Measurements from ENCODE around the gene KIF3A. TPM values are rescaled to one million over a fixed set of nuclear protein-coding genes. Genes with fewer than 3 reads are reported as not detected.

Gene KIF3A
- total and polyA plus RNA-seq, 4 donors = 3.1 to 16.5 (median 9.2) TPM

DNA sequence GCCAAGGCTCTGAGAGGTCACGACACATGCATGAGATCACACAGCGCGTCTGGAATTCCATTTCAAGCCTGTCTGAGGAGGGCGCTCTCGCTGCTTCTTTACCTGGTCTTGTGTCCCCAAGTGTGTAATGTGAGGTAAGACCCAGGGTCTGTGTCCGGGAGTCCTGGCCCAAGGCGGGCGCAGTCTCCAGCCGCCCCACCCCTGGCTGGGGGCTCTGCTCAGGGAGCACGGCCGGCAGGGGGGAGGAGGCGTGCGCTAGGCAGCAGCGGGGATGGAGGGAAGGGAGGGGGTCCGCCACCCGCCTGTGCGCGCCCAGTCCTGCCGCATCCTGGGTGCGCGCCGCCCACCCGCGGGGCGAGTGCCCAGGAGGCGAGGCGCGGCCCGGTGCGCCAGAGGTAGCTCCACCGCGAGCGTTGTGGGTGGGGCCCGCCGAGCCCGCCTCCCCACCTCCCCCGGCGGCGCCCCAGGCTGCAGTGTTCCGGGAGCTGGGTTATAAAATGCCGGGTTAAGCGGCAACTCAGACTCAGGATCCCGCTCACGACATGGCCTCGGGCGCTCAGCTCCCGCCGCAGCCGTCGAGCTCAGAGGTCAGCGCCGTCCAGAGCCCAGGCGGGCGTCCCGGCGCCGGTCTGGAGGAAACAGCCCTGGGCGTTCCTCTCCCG lies 9.7 kb upstream of the KIF3A start, which contains the start of gene CCNI2:
Gene CCNI2 (plus strand): TSS at position 473 of the 662 bp plus-strand sequence. CDS start 70 bp downstream, at position 543.
- TF ChIP-seq, protein P1, sequence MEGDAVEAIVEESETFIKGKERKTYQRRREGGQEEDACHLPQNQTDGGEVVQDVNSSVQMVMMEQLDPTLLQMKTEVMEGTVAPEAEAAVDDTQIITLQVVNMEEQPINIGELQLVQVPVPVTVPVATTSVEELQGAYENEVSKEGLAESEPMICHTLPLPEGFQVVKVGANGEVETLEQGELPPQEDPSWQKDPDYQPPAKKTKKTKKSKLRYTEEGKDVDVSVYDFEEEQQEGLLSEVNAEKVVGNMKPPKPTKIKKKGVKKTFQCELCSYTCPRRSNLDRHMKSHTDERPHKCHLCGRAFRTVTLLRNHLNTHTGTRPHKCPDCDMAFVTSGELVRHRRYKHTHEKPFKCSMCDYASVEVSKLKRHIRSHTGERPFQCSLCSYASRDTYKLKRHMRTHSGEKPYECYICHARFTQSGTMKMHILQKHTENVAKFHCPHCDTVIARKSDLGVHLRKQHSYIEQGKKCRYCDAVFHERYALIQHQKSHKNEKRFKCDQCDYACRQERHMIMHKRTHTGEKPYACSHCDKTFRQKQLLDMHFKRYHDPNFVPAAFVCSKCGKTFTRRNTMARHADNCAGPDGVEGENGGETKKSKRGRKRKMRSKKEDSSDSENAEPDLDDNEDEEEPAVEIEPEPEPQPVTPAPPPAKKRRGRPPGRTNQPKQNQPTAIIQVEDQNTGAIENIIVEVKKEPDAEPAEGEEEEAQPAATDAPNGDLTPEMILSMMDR (IDR thresholded peaks at IDR 0.05; ENCODE audit: control extremely low read depth, extremely low read depth) = no peak
- no peak within 1 kb of the TSS for H3K9ac ChIP-seq (ENCODE audit: insufficient read depth in 1 of 2, low read length in 2 of 2)
- H3K9me3 ChIP-seq (ENCODE audit: control insufficient read depth in 4 of 4, insufficient read depth in 3 of 4, low read length in 3 of 4) = no peaks in the 10 kb centered on the region
- ATAC-seq (ENCODE audit: insufficient read depth, low FRiP score) (peak; percentile 62), DNase-seq (peak in 2 of 3 donors; percentile 33 to 43)
- peaks cover 0 to 8% (median 0%) of the 10 kb centered on the region in 5 donors for H3K4me1 ChIP-seq (ENCODE audit: control insufficient read depth in 5 of 5, insufficient read depth in 5 of 5, low read length in 5 of 5)
- WGBS, 2 donors = 2 to 3% methylated on average over 42 to 59 of the region's 59 CpGs
- H3K36me3 ChIP-seq (ENCODE audit: control insufficient read depth in 4 of 4, insufficient read depth in 4 of 4, low read length in 4 of 4) = peaks cover 0 to 2% (median 0%) of the 10 kb centered on the region in 4 donors
- H3K4me3 ChIP-seq = no peak within 1 kb of the TSS
- peaks cover 0 to 43% (median 26%) of the 10 kb centered on the region in 3 donors for H3K27me3 ChIP-seq (ENCODE audit: control insufficient read depth in 3 of 3, insufficient read depth in 3 of 3, low read length in 2 of 3)
- H3K27ac ChIP-seq (ENCODE audit: low read depth in 1 of 2, low read length in 1 of 2) = no peak within 1 kb of the TSS

GRCh38 chr5:132746592-132746953 lies 9.2 kb upstream of the KIF3A start:
- H3K27ac ChIP-seq (ENCODE audit: low read depth in 1 of 2, low read length in 1 of 2) = no peak overlapping the region
- H3K9ac ChIP-seq (ENCODE audit: insufficient read depth in 1 of 2, low read length in 2 of 2) = no peak overlapping the region
- DNase-seq (no peak), ATAC-seq (ENCODE audit: insufficient read depth, low FRiP score) (no peak)
- 23 to 27% methylated on average over 3 of the region's 3 CpGs for WGBS, 2 donors
- peaks cover 0 to 43% (median 26%) of the 10 kb centered on the region in 3 donors for H3K27me3 ChIP-seq (ENCODE audit: control insufficient read depth in 3 of 3, insufficient read depth in 3 of 3, low read length in 2 of 3)
- no peak overlapping the region for H3K4me3 ChIP-seq
- H3K36me3 ChIP-seq (ENCODE audit: control insufficient read depth in 4 of 4, insufficient read depth in 4 of 4, low read length in 4 of 4) = no peaks in the 10 kb centered on the region
- H3K4me1 ChIP-seq (ENCODE audit: control insufficient read depth in 5 of 5, insufficient read depth in 5 of 5, low read length in 5 of 5) = peaks cover 0 to 8% (median 0%) of the 10 kb centered on the region in 5 donors
- TF ChIP-seq, protein P1 (IDR thresholded peaks at IDR 0.05; ENCODE audit: control extremely low read depth, extremely low read depth) = no peak
- no peaks in the 10 kb centered on the region for H3K9me3 ChIP-seq (ENCODE audit: control insufficient read depth in 4 of 4, insufficient read depth in 3 of 4, low read length in 3 of 4)

DNA sequence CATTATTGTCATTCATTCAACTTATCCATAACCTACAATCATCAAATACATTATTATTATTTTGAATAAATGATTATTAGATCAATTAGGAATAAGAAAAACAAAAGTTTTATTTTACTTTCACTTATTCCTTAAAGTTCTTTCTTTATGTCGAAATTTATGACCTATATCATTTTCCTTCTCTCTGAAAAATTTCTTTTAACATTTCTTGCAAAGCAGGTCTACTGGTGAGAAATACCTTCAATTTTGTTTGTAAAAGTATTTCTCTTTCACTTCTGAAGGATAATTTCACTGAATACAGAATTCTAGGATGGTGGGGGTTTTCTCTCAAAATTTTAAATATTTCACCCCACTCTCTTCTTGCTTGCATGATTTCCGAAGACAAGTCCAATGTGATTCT lies 7.3 kb upstream of the KIF3A start:
- Histone ChIP-seq H3K36me3 (ENCODE audit: control insufficient read depth in 4 of 4, insufficient read depth in 4 of 4, low read length in 4 of 4) (no peaks in the 10 kb centered on the region), H3K27me3 (ENCODE audit: control insufficient read depth in 3 of 3, insufficient read depth in 3 of 3, low read length in 2 of 3) (peaks cover 0 to 40% (median 26%) of the 10 kb centered on the region in 3 donors), H3K4me3 (no peak overlapping the region), H3K9me3 (ENCODE audit: control insufficient read depth in 4 of 4, insufficient read depth in 3 of 4, low read length in 3 of 4) (no peaks in the 10 kb centered on the region), H3K4me1 (ENCODE audit: control insufficient read depth in 5 of 5, insufficient read depth in 5 of 5, low read length in 5 of 5) (peaks cover 0 to 8% (median 0%) of the 10 kb centered on the region in 5 donors), H3K27ac (ENCODE audit: low read depth in 1 of 2, low read length in 1 of 2) (no peak overlapping the region), H3K9ac (ENCODE audit: insufficient read depth in 1 of 2, low read length in 2 of 2) (no peak overlapping the region)
- DNase-seq = no peak
- TF ChIP-seq, protein P1 (IDR thresholded peaks at IDR 0.05; ENCODE audit: control extremely low read depth, extremely low read depth) = no peak
- no peak for ATAC-seq (ENCODE audit: insufficient read depth, low FRiP score)
- 69 to 88% methylated on average over 2 of the region's 2 CpGs for WGBS, 2 donors

All from lung (tissue), 12 donors.